ENCODE measurements around the gene CERS6. TPM values are rescaled to one million over a fixed set of nuclear protein-coding genes. Genes with fewer than 3 reads are reported as not detected.

The CERS6 gene
- total and polyA plus RNA-seq, 4 donors = 4.3 to 25.8 (median 13.6) TPM

DNA sequence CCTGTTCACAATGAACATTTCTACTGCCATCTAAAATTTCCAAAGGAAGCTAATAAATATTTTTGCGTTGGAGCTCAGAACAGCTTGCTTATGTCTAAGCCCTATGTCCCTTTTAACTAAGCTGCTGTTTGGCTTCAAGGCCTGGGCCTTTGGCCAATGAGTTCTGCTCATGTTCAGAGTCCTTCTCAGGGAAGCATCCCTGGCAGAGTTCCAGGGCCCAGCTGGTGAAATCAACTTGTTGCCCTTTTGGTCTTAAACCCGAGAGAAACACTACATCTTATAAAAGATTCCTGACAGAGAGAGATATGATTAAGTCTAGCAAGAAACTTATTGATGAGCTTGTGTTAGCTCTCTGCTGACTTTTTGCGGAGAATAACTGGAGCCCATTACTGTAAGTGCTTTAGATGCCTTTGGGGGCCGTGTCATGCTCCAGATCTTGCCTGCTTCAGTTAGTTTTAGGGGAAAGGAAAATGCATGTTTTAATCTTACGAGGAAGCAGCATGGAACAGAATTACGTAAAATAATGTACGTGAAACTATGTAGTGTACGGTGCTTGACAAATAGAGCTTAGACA is 243.9 kb downstream of the CERS6 start:
- H3K9me3 ChIP-seq (ENCODE audit: control insufficient read depth in 4 of 4, insufficient read depth in 3 of 4, low read length in 3 of 4) = peaks cover 0 to 2% (median 0%) of the 10 kb centered on the region in 4 donors
- peaks cover 0 to 6% (median 0%) of the 10 kb centered on the region in 4 donors for H3K36me3 ChIP-seq (ENCODE audit: control insufficient read depth in 4 of 4, insufficient read depth in 4 of 4, low read length in 4 of 4)
- TF ChIP-seq, protein P1, sequence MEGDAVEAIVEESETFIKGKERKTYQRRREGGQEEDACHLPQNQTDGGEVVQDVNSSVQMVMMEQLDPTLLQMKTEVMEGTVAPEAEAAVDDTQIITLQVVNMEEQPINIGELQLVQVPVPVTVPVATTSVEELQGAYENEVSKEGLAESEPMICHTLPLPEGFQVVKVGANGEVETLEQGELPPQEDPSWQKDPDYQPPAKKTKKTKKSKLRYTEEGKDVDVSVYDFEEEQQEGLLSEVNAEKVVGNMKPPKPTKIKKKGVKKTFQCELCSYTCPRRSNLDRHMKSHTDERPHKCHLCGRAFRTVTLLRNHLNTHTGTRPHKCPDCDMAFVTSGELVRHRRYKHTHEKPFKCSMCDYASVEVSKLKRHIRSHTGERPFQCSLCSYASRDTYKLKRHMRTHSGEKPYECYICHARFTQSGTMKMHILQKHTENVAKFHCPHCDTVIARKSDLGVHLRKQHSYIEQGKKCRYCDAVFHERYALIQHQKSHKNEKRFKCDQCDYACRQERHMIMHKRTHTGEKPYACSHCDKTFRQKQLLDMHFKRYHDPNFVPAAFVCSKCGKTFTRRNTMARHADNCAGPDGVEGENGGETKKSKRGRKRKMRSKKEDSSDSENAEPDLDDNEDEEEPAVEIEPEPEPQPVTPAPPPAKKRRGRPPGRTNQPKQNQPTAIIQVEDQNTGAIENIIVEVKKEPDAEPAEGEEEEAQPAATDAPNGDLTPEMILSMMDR (IDR thresholded peaks at IDR 0.05; ENCODE audit: control extremely low read depth, extremely low read depth) = no peak
- no peak overlapping the region for H3K4me3 ChIP-seq
- whole genome bisulfite sequencing, 2 donors = 71 to 78% methylated on average over 8 of the region's 8 CpGs
- no peak overlapping the region for H3K9ac ChIP-seq (ENCODE audit: insufficient read depth in 1 of 2, low read length in 2 of 2)
- DNase-seq (peak; percentile 95 to 97 (median 97)), ATAC-seq (ENCODE audit: insufficient read depth, low FRiP score) (no peak)
- no peaks in the 10 kb centered on the region for H3K27me3 ChIP-seq (ENCODE audit: control insufficient read depth in 3 of 3, insufficient read depth in 3 of 3, low read length in 2 of 3)
- H3K27ac ChIP-seq (ENCODE audit: low read depth in 1 of 2, low read length in 1 of 2) = no peak overlapping the region
- peaks cover 0 to 7% (median 3%) of the 10 kb centered on the region in 5 donors for H3K4me1 ChIP-seq (ENCODE audit: control insufficient read depth in 5 of 5, insufficient read depth in 5 of 5, low read length in 5 of 5)

DNA sequence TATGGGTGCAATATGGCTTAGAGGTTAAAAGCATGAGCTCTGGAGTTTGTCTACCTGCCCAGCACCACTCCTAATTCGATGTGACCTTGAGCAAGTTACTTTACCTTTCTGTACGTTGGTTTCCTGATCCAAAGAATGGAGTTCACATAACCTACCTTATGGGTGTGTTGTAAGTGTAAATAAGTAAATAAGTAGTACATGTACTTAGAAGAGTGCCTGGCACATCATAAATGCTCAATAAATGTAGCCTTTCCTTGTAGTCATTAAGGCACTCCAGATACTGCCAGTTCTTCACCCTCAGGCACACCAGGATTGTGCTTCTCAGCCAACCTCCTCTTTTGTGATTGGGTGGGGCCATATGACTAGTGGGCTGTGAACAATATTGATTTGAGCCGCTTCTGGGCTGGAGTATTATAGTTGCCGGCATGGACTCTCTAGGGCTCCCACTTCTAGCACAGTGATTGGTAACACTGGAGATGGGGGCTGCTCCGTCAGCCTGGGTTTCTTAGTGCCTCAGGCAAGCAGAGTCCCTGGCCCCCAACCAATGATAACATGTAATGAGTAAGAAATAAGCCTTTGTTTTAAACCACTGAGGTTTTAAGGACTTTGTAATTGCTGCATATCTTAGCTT is 244.7 kb downstream of the CERS6 start:
- Histone ChIP-seq H3K4me1 (ENCODE audit: control insufficient read depth in 5 of 5, insufficient read depth in 5 of 5, low read length in 5 of 5) (peaks cover 0 to 7% (median 3%) of the 10 kb centered on the region in 5 donors), H3K9me3 (ENCODE audit: control insufficient read depth in 4 of 4, insufficient read depth in 3 of 4, low read length in 3 of 4) (peaks cover 0 to 2% (median 0%) of the 10 kb centered on the region in 4 donors), H3K27me3 (ENCODE audit: control insufficient read depth in 3 of 3, insufficient read depth in 3 of 3, low read length in 2 of 3) (no peaks in the 10 kb centered on the region), H3K27ac (ENCODE audit: low read depth in 1 of 2, low read length in 1 of 2) (no peak overlapping the region), H3K4me3 (no peak overlapping the region), H3K36me3 (ENCODE audit: control insufficient read depth in 4 of 4, insufficient read depth in 4 of 4, low read length in 4 of 4) (no peaks in the 10 kb centered on the region), H3K9ac (ENCODE audit: insufficient read depth in 1 of 2, low read length in 2 of 2) (no peak overlapping the region)
- 97 to 99% methylated on average over 5 of the region's 5 CpGs for WGBS, 2 donors
- TF ChIP-seq, protein P1 (IDR thresholded peaks at IDR 0.05; ENCODE audit: control extremely low read depth, extremely low read depth) = no peak
- ATAC-seq (ENCODE audit: insufficient read depth, low FRiP score) (no peak), DNase-seq (no peak)

DNA sequence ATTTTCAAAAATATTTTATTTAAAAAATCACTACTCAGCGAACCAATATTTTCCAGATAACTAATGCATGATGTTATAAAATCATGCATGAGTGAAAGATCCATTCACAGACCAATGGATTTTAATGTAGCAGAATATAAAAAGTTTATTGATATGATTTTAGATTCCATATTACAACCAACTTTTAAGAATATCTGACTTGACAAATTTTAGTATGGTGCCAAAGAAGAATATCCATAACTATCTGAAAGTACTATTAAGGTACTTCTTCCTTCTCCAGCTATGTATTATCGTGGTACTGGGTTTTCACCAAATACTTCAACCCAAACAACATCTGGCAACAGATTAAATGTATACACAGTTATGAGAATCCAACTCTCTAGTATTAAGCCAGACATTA is 246.5 kb downstream of the CERS6 start:
- H3K4me3 ChIP-seq = no peak overlapping the region
- TF ChIP-seq, protein P1 (IDR thresholded peaks at IDR 0.05; ENCODE audit: control extremely low read depth, extremely low read depth) = no peak
- no peak overlapping the region for H3K27ac ChIP-seq (ENCODE audit: low read depth in 1 of 2, low read length in 1 of 2)
- peaks cover 0 to 2% (median 0%) of the 10 kb centered on the region in 4 donors for H3K9me3 ChIP-seq (ENCODE audit: control insufficient read depth in 4 of 4, insufficient read depth in 3 of 4, low read length in 3 of 4)
- WGBS, 2 donors = 97 to 98% methylated on average over 2 of the region's 2 CpGs
- ATAC-seq (ENCODE audit: insufficient read depth, low FRiP score) (no peak), DNase-seq (no peak)
- no peaks in the 10 kb centered on the region for H3K36me3 ChIP-seq (ENCODE audit: control insufficient read depth in 4 of 4, insufficient read depth in 4 of 4, low read length in 4 of 4)
- H3K9ac ChIP-seq (ENCODE audit: insufficient read depth in 1 of 2, low read length in 2 of 2) = no peak overlapping the region
- H3K4me1 ChIP-seq (ENCODE audit: control insufficient read depth in 5 of 5, insufficient read depth in 5 of 5, low read length in 5 of 5) = peaks cover 0 to 7% (median 3%) of the 10 kb centered on the region in 5 donors
- no peaks in the 10 kb centered on the region for H3K27me3 ChIP-seq (ENCODE audit: control insufficient read depth in 3 of 3, insufficient read depth in 3 of 3, low read length in 2 of 3)

Data from lung (tissue), 12 donors.